ENCODE results near the gene ROR1. TPM values are rescaled to one million over a fixed set of nuclear protein-coding genes. Genes with fewer than 3 reads are reported as not detected.

Gene ROR1
- total and polyA plus RNA-seq, 9 of the 15 experiments (the other 6 are each of a cell fraction or from before 2014, with no cell fraction given) = 0.02 TPM; not detected in 8

GRCh38 chr1:63981408-63981773, 207.6 kb downstream of the ROR1 start (continued):
- TF ChIP-seq RERE (CRISPR knock-in tag; IDR thresholded peaks at IDR 0.05; ENCODE audit: borderline replicate concordance) (no peak), PKNOX1 (IDR thresholded peaks at IDR 0.05) (no peak), CCNT2 (IDR thresholded peaks at IDR 0.05; ENCODE audit: borderline replicate concordance, extremely low read depth, insufficient read length, low read depth, low read length) (no peak), NCOR1 (IDR thresholded peaks at IDR 0.05) (no peak)

GRCh38 chr1:63982201-63982600, 208.4 kb downstream of the ROR1 start:
- H4K20me1 ChIP-seq (replicated peaks; ENCODE audit: control insufficient read depth, insufficient read depth, low read length) = no peaks in the 10 kb centered on the region
- no peak overlapping the region for H3K4me3 ChIP-seq
- DNase-seq (ENCODE audit: extremely low read depth in 1 of 4, low spot score in 3 of 4) = no peak
- no TSS peak for BruUV-seq (replicated peaks)
- H3K79me2 ChIP-seq (ENCODE audit: control insufficient read depth, insufficient read depth, low read length) = no peaks in the 10 kb centered on the region
- in situ Hi-C loops (cut with MboI) = no loop called here
- H3K27me3 ChIP-seq (ENCODE audit: control insufficient read depth in 2 of 2, insufficient read depth in 2 of 2, low read length in 2 of 2) = no peaks in the 10 kb centered on the region
- H3K9me3 ChIP-seq (replicated peaks; ENCODE audit: control insufficient read depth, insufficient read depth, low read depth, low read length) = no peaks in the 10 kb centered on the region
- ATAC-seq = no peak
- POLR2A ChIA-PET = no interaction called here
- no peak for TF ChIP-seq ZNF717 (CRISPR knock-in tag; IDR thresholded peaks at IDR 0.05)
- no peak for TF ChIP-seq E2F1 (CRISPR knock-in tag; IDR thresholded peaks at IDR 0.05)
- TF ChIP-seq TGIF2 (CRISPR knock-in tag; IDR thresholded peaks at IDR 0.05) = no peak
- no peak for TF ChIP-seq TSHZ1 (CRISPR knock-in tag; IDR thresholded peaks at IDR 0.05)
- no peak for TF ChIP-seq ZSCAN29 (IDR thresholded peaks at IDR 0.05)
- TF ChIP-seq FOXK1 (CRISPR knock-in tag; IDR thresholded peaks at IDR 0.05; ENCODE audit: borderline replicate concordance) = no peak
- H3K9me1 ChIP-seq (ENCODE audit: control insufficient read depth, insufficient read depth, low read length) = no peaks in the 10 kb centered on the region
- no peak for FAIRE-seq
- intact Hi-C loops (cut with micrococcal nuclease) = no loop called here
- no peak overlapping the region for H2AFZ ChIP-seq (ENCODE audit: low read depth, low read length)
- H3K27ac ChIP-seq (ENCODE audit: extremely low read depth, low read depth, low read length) = no peak overlapping the region
- 8% methylated on average over 3 of the region's 3 CpGs for WGBS (ENCODE audit: insufficient coverage, low coverage, missing lambda C conversion rate)
- H3K36me3 ChIP-seq (ENCODE audit: control insufficient read depth, insufficient read depth, low read length) = no peaks in the 10 kb centered on the region
- H3K9ac ChIP-seq (ENCODE audit: insufficient read depth in 1 of 2, low read depth in 2 of 2, low read length in 2 of 2) = no peak overlapping the region
- H3K4me2 ChIP-seq (ENCODE audit: insufficient read depth, low read length) = no peak overlapping the region
- H3K4me1 ChIP-seq (replicated peaks in 1 of 2; ENCODE audit: control insufficient read depth in 2 of 2, insufficient read depth in 2 of 2, low read length in 2 of 2) = no peaks in the 10 kb centered on the region
- CTCF ChIA-PET (ENCODE audit: low intra/inter-chr PET ratio) = no interaction called here
